Effector CD4-positive, alpha-beta T cell (primary cell): Measurements from ENCODE around the gene JSRP1.
A peak's percentile ranks its signal among the peaks of the same experiment; 100 is the strongest.

Experiments used
- DNase-seq: peaks from one replicate; pipeline ENCODE4 v3.0.0-alpha.2; 2020
- total RNA-seq: gene quantifications from one replicate; lab custom pipeline; 2026; lab: John Stamatoyannopoulos, UW

JSRP1 gene
- 0.94 reads per million for total RNA-seq

- DNase-seq: no peak
Measured at GRCh38 chr19:2255982-2256685, at the start of gene JSRP1. Gene JSRP1 (minus strand): TSS chr19:2256417. CDS start chr19:2255314, 1,103 bp downstream.

- no peak for DNase-seq
Measured at GRCh38 chr19:2305452-2306280, 49.4 kb upstream of the JSRP1 start.

- DNase-seq: no peak
Measured at GRCh38 chr19:2303211-2303798, 47.1 kb upstream of the JSRP1 start.

- no peak for DNase-seq
Measured at GRCh38 chr19:2302319-2303210, 46.3 kb upstream of the JSRP1 start.

- DNase-seq: no peak
Measured at GRCh38 chr19:2300533-2300932, 44.3 kb upstream of the JSRP1 start.

GRCh38 chr19:2296141-2296540 is 39.9 kb upstream of the JSRP1 start:
- DNase-seq: no peak

GRCh38 chr19:2294687-2295335 is 38.6 kb upstream of the JSRP1 start:
- no peak for DNase-seq

- no peak for DNase-seq
Measured at GRCh38 chr19:2291185-2291751, 35.1 kb upstream of the JSRP1 start.

- no peak for DNase-seq
Measured at GRCh38 chr19:2290441-2291184, 34.4 kb upstream of the JSRP1 start.

GRCh38 chr19:2289714-2290435 is 33.7 kb upstream of the JSRP1 start:
- DNase-seq: peak; percentile 37

- DNase-seq: no peak
Measured at GRCh38 chr19:2288818-2289713, 32.8 kb upstream of the JSRP1 start.

GRCh38 chr19:2288338-2288817 is 32.2 kb upstream of the JSRP1 start:
- DNase-seq: no peak

GRCh38 chr19:2287585-2288337 is 31.5 kb upstream of the JSRP1 start:
- no peak for DNase-seq

GRCh38 chr19:2286402-2287140 is 30.4 kb upstream of the JSRP1 start:
- DNase-seq: no peak

- DNase-seq: no peak
Measured at GRCh38 chr19:2283835-2284507, 27.8 kb upstream of the JSRP1 start.

GRCh38 chr19:2282862-2283237 is 26.6 kb upstream of the JSRP1 start:
- no peak for DNase-seq
